K562 treated with DMSO at 1 percent for 12 hours (cell line): ENCODE data around the gene NTNG1. TPM values are rescaled to one million over a fixed set of nuclear protein-coding genes. Genes with fewer than 3 reads are reported as not detected.

ENCODE experiments used
- total RNA-seq: library from RNA; unstranded; fragments of 300-600 nt; gene quantifications from 2 replicates; pipeline ENCODE4 v1.2.3, GENCODE V29; 2022; ENCODE audit not compliant: insufficient read depth

NTNG1 gene
- total RNA-seq, result not detected in 2 replicates

GRCh38 chr1:107140703-107141490, at the start of gene NTNG1:
NTNG1 (plus strand) TSS chr1:107141039.

Other genes with a start within 250 kb of the NTNG1 start
- 13.7 and 25.6 TPM in 2 replicates for gene PRMT6, start 84.4 kb upstream of the NTNG1 start, total RNA-seq